Fibroblast of lung (primary cell): ENCODE data around the gene ELL. TPM values are rescaled to one million over a fixed set of nuclear protein-coding genes. Genes with fewer than 3 reads are reported as not detected.
"Not testable (repeated sequence)": the region's sequence is repeated elsewhere in the genome, so short reads cannot be mapped to it uniquely, and the experiment has no call there.

ENCODE experiments used
- DNase-seq, 2 donors: peaks; one replicate each; pipeline versions ENCODE4 v3.0.0 to v3.0.0-alpha.2; 2010; ENCODE audit warnings: low read depth in 2 of 2
- H2AFZ ChIP-seq: 2 replicates; pipeline ENCODE4 v1.5.1; 2012; ENCODE audit warnings: low read length, control low read depth, inconsistent platforms
- H3K27ac ChIP-seq: 2 replicates; pipeline ENCODE4 v1.5.1; 2011; ENCODE audit warnings: low read length, control low read depth; ENCODE audit not compliant: insufficient read depth
- H3K27me3 ChIP-seq: 2 replicates; pipeline ENCODE4 v1.5.1; 2011; ENCODE audit warnings: mild to moderate bottlenecking, low read length; ENCODE audit not compliant: control insufficient read depth, insufficient read depth
- H3K36me3 ChIP-seq: 2 replicates; pipeline ENCODE4 v1.5.1; 2011; ENCODE audit warnings: low read length; ENCODE audit not compliant: control insufficient read depth, insufficient read depth
- H3K4me1 ChIP-seq: 2 replicates; pipeline ENCODE4 v1.5.1; 2011; ENCODE audit warnings: low read length; ENCODE audit not compliant: control insufficient read depth, insufficient read depth; ENCODE audit errors: extremely low read depth
- H3K4me2 ChIP-seq: 2 replicates; pipeline ENCODE4 v1.5.1; 2011; ENCODE audit warnings: low read length, control low read depth; ENCODE audit not compliant: insufficient read depth; ENCODE audit errors: extremely low read depth
- H3K4me3 ChIP-seq, 4 experiments: fragments of 200-600 bp in 1 of 4; sonication (generic) in 1 of 4; replicated peaks in 1 of 4; 2 replicates each; pipeline ENCODE4 v1.5.1; 2011 to 2016; ENCODE audit warnings: low read length in 4 of 4, low read depth in 3 of 4, mild to moderate bottlenecking in 3 of 4, control low read depth in 2 of 4, inconsistent platforms in 1 of 4, mixed read lengths in 1 of 4; ENCODE audit not compliant: insufficient read depth in 1 of 4; ENCODE audit errors: control extremely low read depth in 1 of 4
- H3K79me2 ChIP-seq: 2 replicates; pipeline ENCODE4 v1.5.1; 2012; ENCODE audit warnings: mild to moderate bottlenecking, low read length, inconsistent platforms; ENCODE audit not compliant: control insufficient read depth, insufficient read depth
- H3K9ac ChIP-seq: 2 replicates; pipeline ENCODE4 v1.5.1; 2011; ENCODE audit warnings: mild to moderate bottlenecking, low read length, control low read depth; ENCODE audit not compliant: insufficient read depth
- H3K9me3 ChIP-seq: 2 replicates; pipeline ENCODE4 v1.5.1; 2012; ENCODE audit warnings: low read depth, low read length; ENCODE audit not compliant: control insufficient read depth, insufficient read depth
- H4K20me1 ChIP-seq: 2 replicates; pipeline ENCODE4 v1.5.1; 2011; ENCODE audit warnings: low read length; ENCODE audit not compliant: control insufficient read depth, insufficient read depth; ENCODE audit errors: extremely low read depth
- EZH2 ChIP-seq: IDR thresholded peaks from 2 replicates; pipeline ENCODE4 v1.5.1; 2012; ENCODE audit warnings: low read length, control low read depth, mild to moderate bottlenecking; ENCODE audit errors: missing control alignments
- polyA plus RNA-seq, 2 donors: library from polyadenylated mRNA; depleted of rRNA in 1 of 2; stranded (reverse) in 1 of 2; unstranded in 1 of 2; fragments of >200 nt; gene quantifications; 2 replicates each; pipeline ENCODE4 v1.2.1, GENCODE V29; 2011 to 2012; ENCODE audit warnings: missing spikeins in 1 of 2
- total RNA-seq: library from RNA; depleted of rRNA; stranded (reverse); fragments of >200 nt; gene quantifications from 2 replicates; pipeline ENCODE4 v1.2.1, GENCODE V29; 2014
- TF ChIP-seq, protein P1 (sequence below), 2 donors: IDR thresholded peaks in 1 of 2; conservative IDR thresholded peaks in 1 of 2; 1 replicate in 1 of 2; 2 replicates in 1 of 2; pipeline ENCODE4 v1.5.1; 2011 to 2012; ENCODE audit warnings: low read length in 2 of 2, control low read depth in 1 of 2, inconsistent platforms in 1 of 2, low read depth in 1 of 2, mild to moderate bottlenecking in 1 of 2

ELL gene
- total and polyA plus RNA-seq, 2 donors (not counting 1 experiment from before 2014, with no cell fraction given) = 4.4 to 18.7 TPM

DNA sequence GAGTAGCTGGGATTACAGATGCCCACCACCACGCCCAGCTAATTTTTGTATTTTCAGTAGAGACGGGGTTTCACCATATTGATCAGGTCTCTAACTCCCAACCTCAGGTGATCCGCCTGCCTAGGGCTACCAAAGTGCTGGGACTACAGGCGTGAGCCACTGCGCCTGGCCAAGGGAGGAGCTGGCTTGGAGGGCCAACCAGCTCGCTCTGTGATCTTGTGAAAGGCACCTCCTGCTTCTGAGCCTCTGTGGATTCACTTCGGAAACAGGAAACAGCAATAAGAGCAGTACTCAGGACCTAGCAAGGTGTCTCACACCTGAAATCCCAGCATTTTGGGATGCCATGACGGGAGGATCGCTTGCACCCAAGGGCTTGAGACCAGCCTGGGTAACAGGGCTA lies 2.0 kb upstream of the ELL start:
- no peak overlapping the region for H2AFZ ChIP-seq
- H3K4me3 ChIP-seq = no peak overlapping the region
- peaks cover 27% of the 10 kb centered on the region for H3K79me2 ChIP-seq
- DNase-seq = no peak
- no peaks in the 10 kb centered on the region for H3K27me3 ChIP-seq
- H3K9me3 ChIP-seq = no peaks in the 10 kb centered on the region
- no peaks in the 10 kb centered on the region for H4K20me1 ChIP-seq
- no peak overlapping the region for H3K9ac ChIP-seq
- no peaks in the 10 kb centered on the region for H3K36me3 ChIP-seq
- no peak overlapping the region for H3K27ac ChIP-seq
- TF ChIP-seq EZH2 = no peak
- TF ChIP-seq, protein P1, sequence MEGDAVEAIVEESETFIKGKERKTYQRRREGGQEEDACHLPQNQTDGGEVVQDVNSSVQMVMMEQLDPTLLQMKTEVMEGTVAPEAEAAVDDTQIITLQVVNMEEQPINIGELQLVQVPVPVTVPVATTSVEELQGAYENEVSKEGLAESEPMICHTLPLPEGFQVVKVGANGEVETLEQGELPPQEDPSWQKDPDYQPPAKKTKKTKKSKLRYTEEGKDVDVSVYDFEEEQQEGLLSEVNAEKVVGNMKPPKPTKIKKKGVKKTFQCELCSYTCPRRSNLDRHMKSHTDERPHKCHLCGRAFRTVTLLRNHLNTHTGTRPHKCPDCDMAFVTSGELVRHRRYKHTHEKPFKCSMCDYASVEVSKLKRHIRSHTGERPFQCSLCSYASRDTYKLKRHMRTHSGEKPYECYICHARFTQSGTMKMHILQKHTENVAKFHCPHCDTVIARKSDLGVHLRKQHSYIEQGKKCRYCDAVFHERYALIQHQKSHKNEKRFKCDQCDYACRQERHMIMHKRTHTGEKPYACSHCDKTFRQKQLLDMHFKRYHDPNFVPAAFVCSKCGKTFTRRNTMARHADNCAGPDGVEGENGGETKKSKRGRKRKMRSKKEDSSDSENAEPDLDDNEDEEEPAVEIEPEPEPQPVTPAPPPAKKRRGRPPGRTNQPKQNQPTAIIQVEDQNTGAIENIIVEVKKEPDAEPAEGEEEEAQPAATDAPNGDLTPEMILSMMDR (conservative IDR thresholded peaks at IDR 0.05 in 1 of 2, IDR thresholded peaks at IDR 0.05 in 1 of 2; ENCODE audit: low read depth in 1 of 2, low read length in 2 of 2) = no peak
- no peak overlapping the region for H3K4me2 ChIP-seq
- peaks cover 3% of the 10 kb centered on the region for H3K4me1 ChIP-seq

DNA sequence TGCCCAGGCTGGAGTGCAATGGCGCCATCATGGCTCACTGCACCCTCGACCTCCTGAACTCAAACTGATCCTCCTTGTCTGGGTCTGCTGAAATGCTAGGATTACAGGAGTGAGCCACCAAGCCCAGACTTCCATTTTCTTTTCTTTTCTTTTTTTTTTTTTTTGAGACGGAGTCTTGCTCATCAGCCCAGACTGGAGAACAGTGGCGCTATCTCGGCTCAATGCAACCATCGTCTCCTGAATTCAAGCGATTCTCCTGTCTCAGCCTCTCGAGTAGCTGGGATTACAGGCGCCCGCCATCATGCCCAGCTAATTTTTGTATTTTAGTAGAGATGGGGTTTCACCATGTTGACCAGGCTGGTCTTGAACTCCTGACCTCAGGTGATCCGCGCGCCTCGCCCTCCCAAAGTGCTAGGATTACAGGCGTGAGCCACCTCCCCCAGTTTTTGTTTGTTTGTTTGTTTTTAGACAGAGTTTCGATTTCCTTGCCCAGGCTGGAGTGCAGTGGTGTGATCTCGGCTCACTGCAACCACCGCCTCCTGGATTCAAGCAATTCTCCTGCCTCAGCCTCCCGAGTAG lies 1.1 kb upstream of the ELL start:
- H3K9me3 ChIP-seq, H3K9ac ChIP-seq, DNase-seq, H3K4me1 ChIP-seq, H4K20me1 ChIP-seq, H3K27me3 ChIP-seq, H3K36me3 ChIP-seq: not testable (repeated sequence)
- Histone ChIP-seq H3K27ac (peak overlapping the region; percentile 71), H3K4me2 (peak overlapping the region; percentile 8), H3K4me3 (peak overlapping the region in 2 of 4 experiments; percentile 17 to 36), H3K79me2 (peaks cover 36% of the 10 kb centered on the region), H2AFZ (peak overlapping the region; percentile 52)

DNA sequence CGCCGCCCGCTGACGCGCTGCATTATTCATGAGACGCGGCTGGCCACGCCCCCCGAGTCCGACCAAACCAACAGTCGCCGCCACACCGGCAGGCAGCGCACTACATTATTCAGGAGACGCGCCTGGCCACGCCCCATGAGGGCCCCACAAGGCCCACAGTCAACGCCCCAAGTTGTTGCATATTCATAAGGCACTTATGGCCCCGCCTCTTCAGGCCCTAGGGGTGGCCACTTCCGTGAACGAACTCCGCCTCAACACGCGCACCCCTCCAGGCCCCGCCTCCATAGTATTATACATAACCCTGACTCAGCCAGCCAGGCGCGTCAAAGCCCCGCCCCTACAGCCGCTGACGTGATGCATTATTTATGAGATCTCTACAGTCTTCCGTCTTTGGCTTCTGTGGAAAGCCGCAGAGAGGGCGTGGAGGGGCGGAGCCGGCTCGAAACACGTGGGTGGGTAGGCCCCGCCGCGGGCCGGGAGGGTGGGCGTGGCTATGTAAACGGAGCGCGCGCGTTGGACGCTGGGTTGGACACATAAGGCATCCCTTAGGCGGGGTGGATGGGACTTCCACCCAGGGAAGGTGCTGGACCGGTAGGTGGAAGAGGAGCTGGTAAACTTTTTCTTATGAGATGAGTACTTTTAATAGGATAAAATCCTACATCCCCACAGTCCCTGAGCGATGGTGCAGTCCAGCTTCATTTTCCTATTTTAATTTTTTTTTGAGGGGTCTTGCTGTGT lies 423 bp upstream of the ELL start:
- Histone ChIP-seq H3K79me2 (peaks cover 42% of the 10 kb centered on the region), H2AFZ (peak overlapping the region; percentile 52), H3K4me3 (peak overlapping the region in 2 of 4 experiments; percentile 17 to 99), H3K4me1 (peaks cover 3% of the 10 kb centered on the region), H3K36me3 (no peaks in the 10 kb centered on the region), H3K27ac (peak overlapping the region; percentile 100), H4K20me1 (no peaks in the 10 kb centered on the region), H3K4me2 (peak overlapping the region; percentile 8), H3K9me3 (no peaks in the 10 kb centered on the region), H3K27me3 (no peaks in the 10 kb centered on the region), H3K9ac (peak overlapping the region; percentile 40)
- DNase-seq = peak; percentile 100
- TF ChIP-seq EZH2 = no peak
- TF ChIP-seq, protein P1 (conservative IDR thresholded peaks at IDR 0.05 in 1 of 2, IDR thresholded peaks at IDR 0.05 in 1 of 2; ENCODE audit: low read depth in 1 of 2, low read length in 2 of 2) = no peak
